GM19395 (cell line): Measurements from ENCODE around the gene PRSS3.
"Not testable (repeated sequence)": the region's sequence is repeated elsewhere in the genome, so short reads cannot be mapped to it uniquely, and the experiment has no call there.

ENCODE experiments used
- ATAC-seq: cut with Tn5 transposase; IDR thresholded peaks from one replicate; pipeline ENCODE4 v1.9.1; 2021; ENCODE audit warnings: mild to moderate bottlenecking, moderate library complexity; ENCODE audit not compliant: unreplicated experiment

The PRSS3 gene

GRCh38 chr9:33785914-33786313, 9.4 kb upstream of the PRSS3 start:
- ATAC-seq, result no peak

GRCh38 chr9:33786681-33787080, 8.7 kb upstream of the PRSS3 start:
- no peak for ATAC-seq

- ATAC-seq, result no peak
Observed at GRCh38 chr9:33787839-33788238, 7.5 kb upstream of the PRSS3 start.

GRCh38 chr9:33789429-33789828, 5.9 kb upstream of the PRSS3 start:
- not testable (repeated sequence) for ATAC-seq

- no peak for ATAC-seq
Observed at GRCh38 chr9:33791117-33791516, 4.2 kb upstream of the PRSS3 start.

GRCh38 chr9:33793496-33793895, 1.9 kb upstream of the PRSS3 start:
- ATAC-seq, result not testable (repeated sequence)

- ATAC-seq, result no peak
Observed at GRCh38 chr9:33794560-33794959, 801 bp upstream of the PRSS3 start.

GRCh38 chr9:33795819-33796218, 458 bp downstream of the PRSS3 start:
- ATAC-seq, result no peak

- not testable (repeated sequence) for ATAC-seq
Observed at GRCh38 chr9:33796679-33797078, 1.3 kb downstream of the PRSS3 start.

GRCh38 chr9:33797837-33798236, 2.5 kb downstream of the PRSS3 start:
- no peak for ATAC-seq

- no peak for ATAC-seq
Observed at GRCh38 chr9:33798545-33798944, 3.2 kb downstream of the PRSS3 start.

GRCh38 chr9:33799928-33800704, 4.8 kb downstream of the PRSS3 start:
- ATAC-seq, result no peak

GRCh38 chr9:33800886-33801285, 5.5 kb downstream of the PRSS3 start:
- ATAC-seq, result no peak

- ATAC-seq, result not testable (repeated sequence)
Observed at GRCh38 chr9:33801943-33802500, 6.7 kb downstream of the PRSS3 start.

GRCh38 chr9:33804196-33804595, 8.8 kb downstream of the PRSS3 start:
- ATAC-seq, result not testable (repeated sequence)

- ATAC-seq, result not testable (repeated sequence)
Observed at GRCh38 chr9:33807156-33807555, 11.8 kb downstream of the PRSS3 start.

- ATAC-seq, result not testable (repeated sequence)
Observed at GRCh38 chr9:33808979-33809322, 13.6 kb downstream of the PRSS3 start.

- no peak for ATAC-seq
Observed at GRCh38 chr9:33809506-33809905, 14.1 kb downstream of the PRSS3 start.

- no peak for ATAC-seq
Observed at GRCh38 chr9:33813712-33814641, 18.6 kb downstream of the PRSS3 start.

GRCh38 chr9:33815781-33816180, 20.4 kb downstream of the PRSS3 start:
- no peak for ATAC-seq
